NCI-H345 treated with DMSO at 0.1 percent for 48 hours (cell line): Measurements from ENCODE around the gene CACNA2D1.

Experiments
- DNase-seq: peaks from one replicate; lab custom pipeline; 2025; ENCODE audit not compliant: unreplicated experiment; lab: John Stamatoyannopoulos, UW

Gene CACNA2D1

DNA sequence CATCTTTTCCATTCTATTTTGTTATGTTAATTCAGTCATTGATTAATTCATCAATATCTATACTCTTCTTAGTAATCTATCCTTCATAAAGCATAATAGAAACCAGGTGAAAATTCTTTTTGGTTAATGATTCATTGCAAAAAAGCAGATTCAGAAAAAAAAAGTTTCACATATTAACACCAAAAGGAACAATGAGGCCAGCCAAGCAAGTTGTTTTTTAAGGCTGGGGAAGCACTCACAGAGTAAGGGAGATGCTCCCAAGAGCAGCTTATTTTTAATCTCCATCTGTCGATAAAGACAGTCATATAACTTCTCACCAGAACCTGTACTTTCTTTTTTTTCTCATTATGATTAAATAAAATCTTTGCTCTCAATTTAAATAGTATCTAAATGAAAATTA, 95.8 kb downstream of the CACNA2D1 start:
- no peak for DNase-seq

DNA sequence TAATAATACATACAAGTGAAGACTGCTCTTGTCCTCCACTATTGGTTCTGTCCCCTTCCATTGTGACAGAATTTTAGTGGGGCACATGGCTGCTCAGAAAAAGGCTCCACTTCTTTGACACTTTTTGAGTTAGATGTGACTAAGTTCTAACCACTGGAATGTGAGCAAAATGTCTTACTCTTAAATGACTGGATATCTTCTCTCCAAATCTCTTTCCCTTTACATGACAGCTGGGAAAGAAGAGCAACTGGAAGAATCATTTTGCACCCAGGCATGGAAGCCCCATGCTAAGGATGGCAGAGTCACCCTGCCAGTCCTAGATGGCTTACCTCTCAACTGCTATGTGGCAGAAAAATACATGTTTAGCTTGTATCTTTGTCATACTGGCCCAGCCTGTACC, 97.7 kb downstream of the CACNA2D1 start:
- no peak for DNase-seq

DNA sequence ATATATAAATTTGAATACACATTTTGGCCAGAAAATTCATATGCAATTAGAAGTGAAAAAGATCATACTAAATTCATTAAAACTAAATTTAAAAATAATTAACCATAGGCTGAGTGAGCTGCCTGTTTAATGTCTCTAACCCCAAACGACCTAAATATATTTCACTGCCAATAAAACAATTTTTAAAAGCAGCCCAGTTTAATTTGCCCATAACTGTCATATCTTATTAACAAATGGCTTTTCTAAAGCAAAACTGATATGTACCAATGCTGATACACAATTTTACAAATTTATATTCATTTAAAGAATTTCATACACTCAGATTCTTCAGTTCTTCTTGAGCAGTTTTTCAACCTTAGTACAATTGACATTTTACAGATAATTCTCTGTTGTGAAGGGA, 99.9 kb downstream of the CACNA2D1 start:
- no peak for DNase-seq

DNA sequence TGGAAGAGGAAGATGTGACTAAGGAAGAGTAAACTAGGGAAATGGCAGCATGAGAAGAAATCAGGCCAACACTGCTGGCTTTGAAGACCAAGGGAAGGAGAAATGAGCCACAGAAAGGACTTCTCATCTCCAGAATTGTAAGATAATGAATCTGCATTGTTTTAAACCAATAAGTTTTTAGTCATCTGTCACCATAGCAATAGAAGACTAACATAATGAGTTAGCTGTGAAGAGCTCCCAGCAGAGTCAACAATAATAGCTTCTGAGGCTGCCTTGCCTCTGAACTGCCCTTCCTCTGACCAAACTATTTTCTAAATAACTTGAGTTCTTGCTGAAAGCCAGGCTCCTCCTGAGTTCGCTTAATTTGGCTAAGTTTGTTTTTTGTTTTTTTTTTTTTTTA, 103.6 kb downstream of the CACNA2D1 start:
- no peak for DNase-seq

DNA sequence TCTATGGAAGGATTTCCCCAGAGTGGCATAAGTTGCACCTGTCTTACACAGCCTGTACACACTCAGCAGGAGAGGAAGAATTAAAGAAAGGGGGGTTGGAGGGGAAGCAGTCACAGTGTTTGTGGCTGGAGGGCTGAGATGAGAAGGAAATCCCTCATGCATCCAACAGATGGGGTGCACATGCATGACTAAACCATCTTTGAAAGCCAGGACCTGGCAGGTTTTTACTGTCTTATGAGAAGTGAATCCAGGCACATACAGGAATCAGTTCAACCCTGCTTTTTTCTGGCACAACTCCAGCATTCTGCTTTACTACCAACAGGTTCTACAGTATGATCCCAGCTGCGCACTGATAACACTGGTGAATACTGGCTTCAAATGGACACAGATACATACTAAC, 107.7 kb downstream of the CACNA2D1 start:
- DNase-seq = peak; percentile 99

DNA sequence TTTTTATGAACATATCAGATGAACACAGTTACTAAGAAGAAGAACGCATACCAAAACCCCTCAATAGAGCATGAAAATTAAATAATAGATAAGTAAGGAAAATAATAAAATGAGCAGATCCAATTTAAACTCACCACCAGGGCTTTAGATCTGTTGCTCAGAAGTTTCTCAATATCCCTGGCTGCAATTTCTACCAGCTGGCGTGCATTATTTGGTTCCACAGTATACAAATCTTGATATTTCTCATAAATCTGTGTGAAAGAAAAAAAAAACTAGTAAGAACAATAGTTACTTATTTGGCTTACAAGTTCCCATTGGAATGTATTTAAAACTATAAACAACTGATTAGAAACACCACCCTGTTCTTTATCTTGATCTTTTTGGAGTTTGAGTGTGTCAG, 108.6 kb downstream of the CACNA2D1 start:
- DNase-seq = no peak

DNA sequence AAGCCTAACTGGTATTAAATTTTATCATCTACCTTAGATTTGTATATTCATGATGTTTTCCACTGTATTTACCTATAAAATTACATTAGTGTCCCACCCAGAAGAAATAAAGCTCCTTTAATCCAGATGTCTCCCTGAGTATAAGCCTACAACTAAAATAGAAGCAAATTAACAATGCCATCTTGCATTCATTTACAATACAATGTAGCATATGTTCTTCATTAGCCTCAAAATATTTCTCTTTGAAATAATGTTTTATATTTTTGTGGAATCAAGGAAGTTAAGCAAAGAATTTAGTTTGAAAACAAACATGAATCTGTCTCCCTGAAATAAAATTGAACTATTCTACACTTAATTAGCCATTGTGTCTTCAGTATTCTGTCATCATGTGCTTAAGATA, 112.3 kb downstream of the CACNA2D1 start:
- DNase-seq = no peak

DNA sequence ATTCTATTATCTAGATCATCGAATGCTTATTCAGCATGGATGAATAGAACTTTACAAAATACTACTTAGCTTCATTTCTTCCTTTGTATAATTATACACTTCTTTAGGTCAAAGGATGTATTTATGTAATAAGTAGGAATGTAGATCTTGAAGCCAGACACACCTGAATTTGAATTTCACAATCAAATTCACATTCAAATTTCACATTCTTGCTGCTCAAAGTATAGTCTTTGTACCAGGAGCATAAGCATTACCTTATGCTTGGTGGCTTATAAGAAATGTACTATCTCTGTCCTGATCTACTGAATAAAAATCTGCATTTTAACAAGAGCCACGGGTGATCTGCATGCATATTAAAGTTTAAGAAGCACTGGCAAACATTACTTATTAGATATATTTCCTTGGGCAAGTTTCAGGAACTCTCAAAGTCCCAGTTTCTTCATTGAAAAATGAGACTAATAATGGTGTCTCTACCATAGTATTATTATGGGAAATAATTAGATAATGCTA, 112.8 kb downstream of the CACNA2D1 start:
- DNase-seq = no peak

DNA sequence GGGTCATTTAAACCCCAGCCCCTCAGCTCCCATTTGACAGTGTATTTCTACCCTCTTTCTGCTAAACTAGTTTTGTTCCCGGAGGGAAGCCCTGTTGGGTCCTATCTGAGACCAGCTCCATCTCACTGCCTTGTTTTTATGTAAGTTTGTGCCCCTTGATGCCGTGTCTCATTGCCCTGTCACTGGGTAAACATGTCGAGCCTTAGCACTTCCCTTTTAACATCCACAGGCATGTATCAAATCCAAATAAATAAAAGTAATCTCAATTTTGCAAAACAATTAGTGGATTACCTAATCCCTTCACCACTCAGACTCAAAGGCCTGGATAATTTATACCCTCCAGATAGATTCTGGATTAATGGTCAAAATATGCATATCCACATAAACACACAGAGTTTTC, 115.7 kb downstream of the CACNA2D1 start:
- DNase-seq = no peak

DNA sequence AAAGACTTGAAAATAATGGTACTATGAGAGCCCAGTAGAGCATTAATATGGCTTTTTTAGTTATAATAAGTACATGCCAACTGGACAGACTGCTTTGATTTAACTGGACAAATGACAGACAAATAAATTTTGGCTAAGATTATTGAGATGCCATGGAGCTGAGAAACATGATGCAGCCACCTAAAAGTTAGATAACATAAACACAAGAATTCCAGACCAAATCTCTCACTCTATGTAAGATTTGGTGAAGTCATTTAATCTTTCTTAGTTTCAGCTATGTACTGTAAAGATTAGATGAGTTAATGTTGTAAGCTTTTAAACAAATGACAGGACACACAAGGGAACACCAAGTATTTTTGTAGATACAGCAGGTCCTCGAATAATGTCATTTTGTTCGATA, 118.2 kb downstream of the CACNA2D1 start:
- no peak for DNase-seq

DNA sequence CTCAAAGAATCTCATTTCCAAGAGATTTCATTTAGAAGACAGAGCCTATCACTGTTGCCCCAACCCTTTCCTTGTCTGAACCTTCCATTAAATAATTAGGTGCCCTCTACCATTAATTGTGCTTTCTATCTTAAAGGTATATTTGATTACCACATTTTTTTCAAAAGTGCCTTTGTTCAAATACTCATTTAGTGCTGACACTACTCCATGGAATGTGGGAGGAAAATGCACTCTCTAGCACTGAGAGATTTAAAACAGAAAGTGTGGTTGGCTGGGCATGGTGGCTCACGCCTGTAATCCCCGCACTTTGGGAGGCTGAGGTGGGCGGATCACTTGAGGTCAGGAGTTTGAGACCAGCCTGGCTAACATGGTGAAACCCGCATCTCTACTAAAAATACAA, 119.8 kb downstream of the CACNA2D1 start:
- DNase-seq = no peak

DNA sequence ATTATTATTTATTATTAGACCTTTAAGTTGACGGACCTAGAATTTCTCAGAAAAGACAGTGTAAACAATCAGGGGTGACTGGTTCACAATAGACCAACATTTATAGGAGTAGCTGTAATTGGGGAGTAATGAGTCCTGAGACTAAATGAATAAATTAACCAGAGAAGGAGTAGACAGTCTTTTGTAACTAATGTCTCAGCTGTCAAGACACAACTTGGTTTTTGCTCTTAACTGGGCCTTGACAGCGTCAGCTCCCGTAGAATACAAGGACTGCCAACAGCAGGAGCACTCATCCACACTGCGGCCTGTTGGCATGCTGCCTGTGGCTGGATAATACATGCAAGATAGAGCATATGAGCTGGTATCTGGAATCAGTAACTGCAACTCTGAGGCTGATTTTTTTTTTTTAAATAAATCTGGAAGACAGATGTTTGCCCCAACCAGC, 123.9 kb downstream of the CACNA2D1 start:
- peak; percentile 60 for DNase-seq

DNA sequence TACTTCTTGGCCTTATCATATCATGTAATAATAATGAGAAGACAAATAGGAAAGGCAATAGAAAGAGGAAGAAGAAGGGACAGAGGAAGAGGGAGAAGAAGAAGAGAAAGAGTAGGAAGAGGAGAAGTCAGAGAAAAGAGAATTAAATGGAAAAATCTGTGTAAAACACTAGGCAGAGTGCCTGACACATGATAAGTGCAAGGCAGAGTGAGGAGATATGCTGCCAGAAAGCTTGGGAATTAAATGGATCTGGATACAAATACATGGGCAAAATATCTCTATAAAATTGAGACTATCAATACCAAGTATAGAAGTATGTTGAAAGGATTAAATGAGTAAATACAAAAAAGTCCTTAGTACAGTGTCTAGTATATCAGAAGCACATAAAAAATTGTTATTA, 124.8 kb downstream of the CACNA2D1 start:
- DNase-seq = no peak

DNA sequence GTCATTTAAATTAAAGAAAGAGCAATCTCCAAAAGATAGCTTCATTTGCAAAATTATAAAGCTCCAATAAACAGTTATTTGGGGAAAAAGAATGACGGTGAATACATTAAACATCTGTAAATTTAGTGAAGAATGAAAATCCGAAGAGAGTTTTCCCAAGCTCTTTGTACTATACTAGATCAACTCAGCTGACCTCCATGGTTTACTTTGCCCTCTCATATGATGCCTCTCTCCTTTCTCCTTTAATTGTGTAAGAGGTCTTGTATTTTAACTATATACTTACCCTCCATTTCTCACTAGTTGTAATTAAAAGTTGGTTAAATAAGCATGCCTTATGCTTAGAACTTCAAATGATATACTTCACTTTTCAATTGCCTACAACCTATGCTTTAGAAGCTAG, 125.8 kb downstream of the CACNA2D1 start:
- DNase-seq = no peak

DNA sequence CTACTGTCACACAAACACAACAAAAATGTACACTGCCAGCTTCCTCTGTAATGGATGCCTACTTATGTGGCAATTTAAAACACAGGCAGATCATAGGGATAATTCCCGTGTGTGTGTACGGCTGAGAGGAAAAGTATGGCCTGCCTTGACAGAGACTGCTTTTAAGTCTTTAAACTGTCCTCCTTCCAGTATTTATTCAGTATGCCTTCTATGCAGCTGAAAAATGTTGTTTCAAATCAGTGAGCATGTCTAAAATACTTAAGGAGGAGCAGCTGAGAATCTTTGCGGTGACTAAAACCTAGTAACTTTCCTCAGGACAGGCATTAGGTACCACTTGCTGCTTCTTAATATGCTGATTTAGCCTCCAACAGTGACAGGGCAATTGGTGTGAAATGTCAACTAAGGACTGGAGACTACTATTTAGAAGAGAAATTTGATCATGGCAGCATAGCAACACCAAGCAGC, 126.3 kb downstream of the CACNA2D1 start:
- DNase-seq = no peak

DNA sequence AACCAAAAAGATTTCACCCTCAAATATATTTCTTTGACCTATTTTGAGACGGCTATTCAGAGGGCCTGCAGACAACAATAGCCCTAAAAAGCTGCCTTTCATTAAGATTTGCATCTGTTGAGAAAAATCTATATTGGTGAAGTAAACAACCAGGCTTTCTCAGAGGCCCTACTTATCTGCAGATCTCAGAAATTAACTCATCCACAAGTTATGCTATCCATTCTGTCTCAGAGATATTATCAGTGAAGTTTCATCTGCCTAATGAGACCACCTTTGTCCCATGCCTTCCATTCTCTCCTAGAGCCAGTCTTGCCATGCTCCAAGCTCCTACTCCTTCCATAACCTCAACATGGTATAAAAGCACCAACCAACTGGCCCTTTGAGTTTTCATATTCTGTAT, 130.3 kb downstream of the CACNA2D1 start:
- no peak for DNase-seq

DNA sequence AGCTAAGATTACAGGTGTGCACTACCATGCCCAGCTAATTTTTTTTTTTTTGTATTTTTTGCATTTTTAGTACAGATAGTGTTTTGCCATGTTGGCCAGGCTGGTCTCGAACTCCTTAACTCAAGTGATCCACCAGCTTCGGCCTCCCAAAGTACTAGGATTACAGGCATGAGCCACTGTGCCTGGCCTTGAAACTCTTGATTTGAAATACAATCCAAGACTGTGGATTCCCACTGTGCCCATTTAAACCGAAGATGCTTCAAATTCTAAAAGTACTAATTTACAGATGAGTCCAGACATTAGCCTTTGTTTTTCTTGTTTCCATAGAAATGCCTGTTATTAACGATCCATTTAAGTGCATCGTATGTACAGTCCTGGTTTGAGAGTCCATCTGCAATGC, 130.9 kb downstream of the CACNA2D1 start:
- DNase-seq = no peak

DNA sequence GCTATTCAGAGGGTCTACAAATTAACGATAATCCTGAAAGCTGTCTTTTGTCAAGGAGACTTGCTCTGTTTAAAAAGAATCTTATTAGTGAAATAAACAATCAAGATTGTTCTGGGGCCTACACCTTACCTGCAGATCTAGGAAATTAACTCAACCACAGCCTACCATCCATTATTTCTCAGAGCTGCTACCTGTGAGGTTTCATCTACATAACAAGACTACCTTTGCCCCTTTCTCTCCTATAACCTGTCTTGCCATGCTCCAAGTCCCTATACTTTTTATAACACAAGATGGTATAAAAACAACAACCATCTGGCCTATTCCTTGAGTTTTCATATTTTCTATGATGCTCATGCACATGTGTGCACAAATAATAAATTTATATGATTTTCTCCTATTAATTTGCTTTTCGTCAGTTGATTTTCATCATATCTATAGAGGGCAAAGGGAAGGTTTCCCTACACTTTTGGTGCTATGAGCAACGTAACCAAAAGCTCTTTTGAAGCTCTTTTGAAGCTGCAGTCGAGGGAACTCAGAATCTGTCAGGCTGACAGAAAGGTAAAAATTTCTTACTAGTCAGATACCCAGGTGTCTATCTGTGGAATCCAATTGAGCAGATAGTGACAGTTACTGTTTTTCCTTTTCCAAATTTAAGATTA, 138.1 kb downstream of the CACNA2D1 start:
- no peak for DNase-seq

DNA sequence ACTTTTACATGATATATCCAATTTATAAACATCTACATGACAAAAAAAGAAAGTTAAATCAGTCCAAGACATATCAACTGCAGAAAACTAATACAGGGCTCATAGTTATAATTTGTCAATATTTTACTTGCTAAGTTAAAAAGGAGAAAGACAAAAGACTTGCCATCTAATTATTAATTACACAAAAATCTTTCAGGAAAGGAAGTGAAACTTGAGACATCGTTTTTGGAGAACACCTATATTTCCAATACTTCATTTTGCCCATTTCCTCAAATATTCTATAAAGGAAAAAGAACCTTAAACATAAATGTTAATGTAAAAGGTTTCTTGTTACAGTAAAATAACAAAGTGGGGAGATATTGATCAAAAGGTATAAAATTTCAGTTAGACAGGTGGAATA, 148.7 kb downstream of the CACNA2D1 start:
- DNase-seq = no peak

DNA sequence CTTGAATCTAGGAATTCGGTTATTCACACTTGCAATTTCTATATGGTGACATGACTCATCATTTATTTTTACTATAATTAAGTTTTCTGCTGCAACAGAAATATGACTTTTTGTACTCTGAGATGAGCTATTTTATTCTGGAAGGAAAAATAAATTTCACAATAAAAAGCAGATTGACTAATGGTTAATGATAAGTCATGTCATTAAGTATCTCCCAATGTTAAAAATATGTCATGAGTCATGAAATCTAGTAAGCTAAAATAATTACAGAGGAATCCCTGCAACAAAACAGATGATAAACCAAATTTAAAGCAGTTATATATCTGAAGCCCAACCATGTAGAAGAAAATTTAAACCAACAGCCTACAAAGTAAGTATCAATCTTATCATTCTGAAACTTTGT, 149.2 kb downstream of the CACNA2D1 start:
- no peak for DNase-seq

DNA sequence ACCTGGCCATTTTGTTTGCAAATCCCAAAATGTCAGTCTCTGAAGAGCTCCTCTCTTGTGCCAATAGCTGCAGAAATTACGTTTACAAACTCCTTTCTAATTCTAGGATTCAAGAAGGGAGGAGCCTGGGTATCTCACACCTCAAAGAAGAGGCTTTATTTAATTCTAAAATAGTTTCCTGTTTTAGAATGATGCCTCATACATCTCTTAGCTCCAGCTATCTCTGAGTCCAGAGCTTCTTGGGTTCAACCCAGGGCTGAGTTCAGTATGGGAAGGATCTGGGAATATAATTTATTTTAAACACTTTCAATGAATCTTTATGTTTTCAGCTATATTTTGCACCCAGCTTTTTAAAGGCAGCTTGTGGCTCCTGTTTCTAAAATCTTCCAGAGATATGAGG, 150.1 kb downstream of the CACNA2D1 start:
- no peak for DNase-seq

DNA sequence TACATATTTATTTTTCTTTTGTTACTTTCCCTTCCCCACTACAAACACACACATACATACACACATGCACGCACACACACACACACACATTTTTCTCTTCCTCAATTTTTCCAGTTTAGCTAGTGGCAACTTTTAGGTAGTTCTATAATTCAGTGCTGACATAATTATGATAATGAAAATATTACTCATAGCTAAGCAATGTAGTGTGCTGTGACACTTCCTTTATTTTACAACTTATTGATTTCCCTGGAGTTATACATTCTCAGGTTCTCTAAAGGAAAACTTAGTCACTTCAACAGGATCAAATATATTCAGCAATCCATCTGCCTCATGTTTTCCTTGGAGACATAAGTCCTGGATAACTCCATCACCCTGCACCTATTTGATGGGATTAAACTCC, 151.6 kb downstream of the CACNA2D1 start:
- DNase-seq = no peak

DNA sequence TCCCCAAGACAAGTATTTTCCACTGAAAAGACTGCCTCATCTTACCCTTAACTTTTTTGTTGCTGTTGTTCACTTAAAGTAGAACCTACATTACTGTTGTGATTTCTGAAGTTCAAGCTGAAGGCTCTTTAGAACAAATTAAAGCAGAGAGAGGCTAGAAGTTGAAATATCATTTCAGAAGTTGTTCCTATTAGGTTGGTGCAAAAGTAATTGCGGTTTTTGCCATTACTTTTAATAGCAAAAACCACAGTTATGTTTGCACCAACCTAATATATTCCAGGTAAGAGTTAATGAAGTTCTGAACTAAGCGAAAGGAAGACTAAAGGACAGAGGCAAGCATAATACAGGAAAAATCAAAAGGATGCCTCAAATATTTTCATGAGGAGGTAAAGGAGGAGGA, 153.7 kb downstream of the CACNA2D1 start:
- DNase-seq = no peak
